Measurements from ENCODE around the gene TMIE.

The TMIE gene

DNA sequence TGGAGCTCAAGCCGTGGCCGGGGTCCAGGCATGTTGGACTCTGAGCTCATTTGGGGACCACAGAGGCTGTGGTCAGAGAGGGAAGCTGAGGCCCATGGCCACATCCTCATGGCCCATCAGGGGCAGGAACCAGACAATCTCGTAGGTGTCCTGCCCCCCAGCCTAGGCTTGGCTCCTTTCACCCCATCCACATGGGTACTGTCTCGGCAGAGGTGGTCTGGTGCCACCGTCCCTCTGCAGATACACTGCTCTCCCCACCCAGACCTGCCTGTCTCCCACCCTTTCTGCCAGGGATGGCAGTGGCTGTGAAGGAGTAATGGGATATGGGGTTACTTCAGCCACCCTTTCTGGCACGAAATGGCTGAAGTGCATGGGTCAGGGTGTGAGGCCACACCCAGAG is 8.5 kb downstream of the TMIE start:
- no peak for DNase-seq

DNA sequence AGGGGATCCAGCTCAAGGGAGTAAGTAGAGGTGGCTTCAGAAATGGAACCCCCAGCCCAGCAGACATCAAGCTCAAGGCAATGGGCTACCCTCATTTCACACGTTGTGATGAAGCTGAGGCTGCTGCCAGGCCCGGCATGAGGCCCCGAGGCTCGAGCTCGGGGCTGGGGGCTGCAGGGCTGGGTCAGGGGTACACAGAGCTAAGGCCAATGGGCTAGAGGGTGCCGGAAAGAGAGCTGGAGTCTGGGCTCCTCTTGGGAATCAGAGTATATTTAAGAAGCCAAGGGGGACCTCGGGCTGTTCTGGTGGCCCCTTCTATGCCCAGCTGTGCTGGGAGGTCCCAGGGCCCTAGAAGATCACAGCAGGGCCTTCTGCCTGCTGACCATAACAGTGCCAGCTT is 9.0 kb downstream of the TMIE start:
- no peak for DNase-seq

DNA sequence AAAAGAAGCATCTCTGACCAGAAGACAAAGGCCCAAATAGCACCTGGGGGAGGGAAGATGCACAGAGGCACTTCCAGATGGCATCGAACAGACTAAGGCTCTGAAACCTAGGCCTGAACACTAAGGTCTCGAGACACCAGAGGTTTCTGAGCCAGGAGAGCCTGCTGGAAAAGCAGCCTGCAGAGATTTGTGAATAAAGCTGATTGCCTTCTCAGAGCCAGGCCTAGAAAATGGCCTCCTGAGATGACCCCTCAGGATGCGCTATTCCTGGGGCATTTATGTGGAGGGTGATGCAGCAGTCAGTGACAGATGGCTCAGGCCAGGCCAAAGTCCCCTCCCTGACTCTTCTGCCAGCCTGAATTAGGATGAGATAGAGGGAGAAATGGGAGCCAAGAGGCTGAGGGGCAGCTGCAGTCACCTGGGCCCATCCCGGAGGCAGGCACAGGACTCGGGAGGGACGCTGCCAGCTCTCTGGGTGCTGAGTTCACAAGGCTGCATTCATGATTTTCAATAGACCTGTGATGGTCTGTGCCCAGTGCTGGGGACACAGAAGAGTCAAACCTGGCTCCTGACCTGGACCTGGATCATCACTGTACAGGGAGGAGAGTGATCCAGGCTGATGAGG is 9.6 kb downstream of the TMIE start:
- no peak for DNase-seq

DNA sequence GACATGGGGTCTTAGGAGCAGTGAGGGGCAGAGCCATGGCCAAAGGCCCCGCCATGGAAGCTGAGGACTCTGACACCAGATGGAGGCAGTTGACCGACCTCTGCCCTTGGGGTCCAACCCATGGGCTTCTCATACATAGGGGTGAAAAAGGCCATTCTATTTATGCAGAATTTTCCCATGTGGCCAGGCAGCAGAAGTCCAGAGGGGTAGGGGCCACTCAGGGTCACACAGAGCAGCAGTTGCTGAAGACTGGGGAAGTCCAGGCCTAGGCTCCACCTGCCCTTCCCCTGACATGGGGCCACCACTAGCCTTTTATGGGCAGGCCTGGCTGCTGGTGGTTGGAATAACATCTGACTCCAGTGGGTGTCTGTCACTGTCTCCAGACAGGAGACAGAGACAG is 10.1 kb downstream of the TMIE start:
- DNase-seq, result no peak

DNA sequence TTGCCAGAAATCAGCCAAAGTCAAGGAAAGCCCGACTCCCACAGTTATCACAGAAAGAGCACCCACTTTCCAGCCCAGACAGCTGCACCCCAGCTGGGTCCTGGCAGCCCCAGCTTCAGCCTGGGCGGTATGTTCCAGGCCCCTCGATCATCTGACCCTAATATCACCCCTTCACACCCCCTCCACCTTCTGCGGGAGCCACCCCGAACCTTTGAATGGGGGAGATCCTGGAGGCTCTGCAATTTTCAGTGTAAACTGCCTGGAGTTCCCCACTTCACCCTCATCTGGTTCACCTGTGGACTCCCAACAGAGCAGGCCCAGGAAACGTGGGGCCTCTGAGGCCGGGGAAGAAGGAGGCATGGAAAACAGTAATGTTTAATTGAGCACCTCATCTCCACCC is 10.6 kb downstream of the TMIE start:
- no peak for DNase-seq

DNA sequence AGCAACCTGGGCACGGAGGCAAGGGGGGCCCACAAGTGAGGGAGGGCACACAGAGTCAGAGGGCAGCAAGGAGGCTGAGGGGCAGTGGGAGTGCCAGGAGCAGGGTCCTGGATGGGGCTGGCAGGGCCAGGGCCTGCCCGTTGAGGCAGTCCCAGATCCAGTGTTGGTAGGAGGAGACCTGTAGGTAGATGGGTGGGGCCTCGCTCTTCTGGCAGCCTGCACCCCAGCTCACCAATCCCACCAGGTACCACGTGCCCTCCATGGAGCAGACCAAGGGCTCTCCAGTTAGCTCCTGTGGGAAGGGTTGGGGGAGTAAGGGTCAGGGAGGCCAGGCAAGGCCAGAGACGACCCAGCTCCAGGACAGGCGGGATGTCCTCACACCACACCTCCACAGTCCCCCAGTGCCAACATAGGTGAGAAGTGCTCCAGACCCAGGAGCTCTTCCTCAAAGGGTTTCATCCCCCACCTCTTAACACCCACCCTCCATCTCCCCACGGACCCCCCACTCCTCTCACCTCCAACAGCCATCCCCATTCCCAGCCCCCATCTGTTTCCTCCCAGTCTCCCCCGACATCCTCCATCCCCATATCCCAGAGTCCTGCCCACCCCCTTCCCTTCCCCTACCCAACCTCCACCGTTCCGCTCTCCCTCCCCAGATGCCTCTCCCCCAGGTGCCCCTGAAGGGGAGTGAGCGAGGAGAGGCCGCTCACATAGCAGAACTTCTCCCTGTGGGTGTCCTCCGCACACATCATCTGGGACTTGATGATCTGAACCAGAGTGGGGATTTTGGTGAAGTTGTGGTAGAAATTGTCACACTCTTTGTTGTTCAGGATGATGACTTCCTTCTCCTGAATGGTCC is 11.2 kb downstream of the TMIE start:
- no peak for DNase-seq

DNA sequence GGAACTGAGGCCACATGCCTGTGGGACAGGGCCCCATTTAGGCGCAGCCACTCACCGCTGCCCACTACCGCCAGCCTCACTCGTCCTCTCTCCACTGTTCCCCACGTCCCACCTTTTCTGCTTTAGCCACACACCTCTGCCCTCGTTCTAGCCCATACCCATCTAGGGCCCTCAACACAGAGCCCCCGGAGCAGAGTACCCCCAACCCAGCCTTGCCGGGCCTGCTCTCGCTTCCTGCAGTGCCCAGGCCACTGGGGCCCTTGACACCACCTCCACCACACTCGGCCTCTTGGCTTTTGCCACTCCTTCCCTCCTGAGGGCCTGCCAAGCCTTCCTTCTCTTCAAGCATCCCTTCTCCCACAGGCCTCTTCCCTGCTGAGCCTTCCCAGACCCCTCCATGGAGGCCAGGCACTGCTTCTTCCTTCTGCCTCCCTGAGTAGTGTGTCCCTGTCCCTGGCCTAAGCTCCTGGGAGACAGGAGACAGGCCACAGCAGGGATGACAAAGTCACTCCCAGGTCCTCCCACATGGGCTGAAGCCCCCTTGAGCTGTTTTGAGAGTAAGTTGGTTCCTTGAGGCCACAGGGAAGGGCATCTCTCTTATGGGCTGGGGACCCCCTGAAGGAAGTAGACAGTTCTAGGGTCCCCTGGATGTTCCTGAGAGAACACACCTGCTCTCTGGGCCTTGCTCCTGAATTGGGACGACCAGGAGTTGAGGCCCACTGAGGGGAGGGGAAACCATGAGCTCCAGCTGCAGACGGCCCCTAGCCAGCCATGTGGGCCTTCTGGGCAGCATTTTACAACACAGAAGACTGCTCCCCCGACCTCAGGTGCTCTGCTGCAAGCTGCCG is 12.1 kb downstream of the TMIE start:
- no peak for DNase-seq

DNA sequence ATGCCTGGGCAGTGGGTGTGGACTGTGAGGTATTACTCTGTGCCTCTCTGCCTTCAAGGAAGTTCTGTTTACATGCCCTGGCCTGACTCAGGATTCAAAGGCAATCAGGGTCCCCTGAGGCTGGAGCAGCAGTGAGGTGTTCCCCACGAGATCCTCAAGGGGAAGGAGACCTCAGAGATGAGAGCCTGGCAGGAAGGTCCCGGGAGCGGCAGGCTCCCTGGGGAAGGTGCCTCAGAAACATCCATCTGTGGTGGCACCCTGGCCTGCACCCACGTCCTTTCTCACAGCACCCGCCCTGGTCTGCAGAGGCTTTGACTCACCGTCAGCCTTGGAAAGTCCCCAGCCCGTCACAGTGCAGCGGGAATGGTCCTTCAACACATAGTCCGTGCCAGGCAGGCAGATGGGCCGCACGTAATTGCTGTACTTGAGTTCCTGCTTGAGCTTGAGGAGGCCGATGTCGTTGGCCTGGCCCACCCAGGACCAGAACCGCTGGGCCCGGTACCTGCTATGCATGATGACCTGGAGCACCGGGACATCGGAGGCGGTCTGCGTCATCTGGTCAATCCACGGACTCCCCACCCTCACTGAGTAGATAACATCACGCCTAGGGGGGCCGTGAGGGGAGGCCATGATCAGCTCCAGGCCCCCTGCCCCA is 12.8 kb downstream of the TMIE start:
- no peak for DNase-seq

DNA sequence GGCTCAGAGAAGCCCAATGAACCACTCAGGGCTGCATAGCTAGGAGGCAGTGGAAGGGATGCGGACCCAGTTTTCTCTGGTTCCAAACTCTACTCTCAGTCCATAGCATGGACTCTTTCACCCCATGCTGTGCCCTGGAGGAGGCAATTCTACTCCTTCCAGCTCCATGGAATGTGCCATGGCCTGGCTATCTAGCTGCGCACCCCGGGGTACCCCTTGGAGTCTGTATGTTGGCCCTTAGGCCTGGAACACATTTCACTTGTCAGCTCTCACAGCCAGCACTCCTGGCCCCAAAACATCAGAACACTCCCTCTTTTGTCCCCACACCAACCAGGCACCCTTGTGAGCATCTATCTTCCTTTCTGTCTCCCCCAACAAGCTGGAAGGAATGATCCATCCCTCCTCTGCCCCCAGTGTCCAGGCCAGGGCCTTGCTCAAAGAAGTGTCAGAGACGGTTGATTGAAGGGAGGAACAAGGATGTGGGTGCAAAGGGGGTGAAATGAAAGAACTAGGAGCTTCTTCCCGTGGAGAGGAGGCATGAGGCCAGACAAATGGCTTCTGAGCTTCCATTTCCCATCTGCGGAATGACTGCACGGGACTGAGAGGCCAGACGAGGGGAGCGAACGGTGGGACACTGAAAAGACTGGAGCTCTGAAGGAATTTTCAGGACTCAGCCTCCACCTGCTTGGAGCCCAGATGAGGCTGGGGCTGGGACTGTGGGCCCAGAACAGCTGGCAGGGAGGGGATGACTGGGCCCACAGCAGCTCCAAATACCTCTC is 13.7 kb downstream of the TMIE start:
- DNase-seq, result no peak

DNA sequence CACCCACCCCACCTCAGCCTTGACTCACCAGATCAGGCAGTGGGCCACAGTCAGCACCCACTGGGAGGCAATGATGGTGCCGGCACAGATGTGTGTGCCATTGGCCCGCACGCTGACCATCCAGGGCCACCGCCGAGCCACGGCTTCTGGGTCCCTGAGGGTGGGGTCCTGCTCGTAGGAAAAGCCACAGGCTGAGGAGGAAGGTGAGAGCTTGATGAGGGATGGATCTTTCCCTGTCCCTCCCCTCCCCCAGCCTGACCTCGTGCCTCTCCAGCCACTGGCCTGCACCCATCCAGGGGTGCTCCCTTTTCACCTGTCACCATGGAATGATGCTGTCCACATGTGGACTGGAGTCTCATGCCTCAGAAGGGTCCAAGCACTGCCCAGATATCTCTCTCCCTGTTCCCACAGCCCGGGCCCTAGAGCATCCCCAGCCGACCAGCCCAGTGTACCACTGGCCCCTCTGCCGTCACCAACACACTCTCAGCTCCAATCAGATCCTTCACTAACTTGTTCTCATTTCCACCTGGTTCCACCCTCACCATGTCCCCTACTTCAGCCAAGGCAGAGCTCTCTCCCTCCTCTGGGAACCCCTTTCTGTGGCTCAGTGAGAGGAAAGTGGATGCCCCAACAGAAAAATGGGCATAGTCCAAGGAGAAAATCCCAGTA is 14.4 kb downstream of the TMIE start:
- no peak for DNase-seq

DNA sequence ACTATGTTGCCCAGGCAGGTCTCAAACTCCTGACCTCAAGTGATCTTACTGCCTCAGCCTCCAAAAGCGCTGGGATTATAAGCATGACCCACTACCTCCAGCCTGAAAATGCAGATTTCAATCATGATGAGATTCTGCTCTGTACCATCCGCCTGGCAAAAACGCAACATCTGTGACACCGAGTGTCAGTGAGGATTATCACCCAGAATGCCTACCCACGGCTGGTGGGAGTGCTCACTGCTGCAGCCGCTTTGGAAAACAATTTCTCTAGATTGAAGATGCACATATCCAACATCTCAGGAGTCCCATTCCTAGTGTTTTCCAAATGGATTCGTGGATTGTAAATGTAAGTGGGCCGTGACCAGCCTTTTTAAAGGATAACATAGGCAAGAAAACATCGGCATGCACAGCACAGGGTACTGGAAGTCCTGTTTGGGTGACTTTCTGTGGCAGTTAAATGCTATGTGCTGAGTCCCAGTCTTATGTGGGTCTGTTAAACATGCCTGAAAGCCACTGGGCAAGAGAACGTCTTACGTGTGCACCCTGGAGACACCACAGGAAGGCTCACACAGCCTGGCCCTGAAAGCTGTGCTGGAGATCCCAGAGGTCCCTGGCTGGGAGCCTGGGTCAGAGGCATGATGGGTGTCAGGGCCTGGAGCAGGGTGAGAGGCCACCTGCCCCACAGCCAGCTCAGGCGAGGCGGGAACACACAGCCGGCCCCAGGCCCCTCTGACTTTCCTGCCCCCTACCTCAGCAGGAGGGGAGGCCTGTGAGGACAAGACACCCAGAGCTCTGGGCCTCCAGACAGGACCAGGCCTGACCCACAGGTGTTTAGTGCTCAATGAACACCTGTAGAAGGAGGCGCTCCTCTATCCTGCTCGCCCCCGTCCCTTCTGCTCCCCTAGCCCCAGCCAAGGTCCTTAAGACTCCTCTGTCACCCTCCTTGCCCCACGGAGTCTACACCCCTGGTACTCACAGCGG is 15.6 kb downstream of the TMIE start:
- DNase-seq, result no peak

DNA sequence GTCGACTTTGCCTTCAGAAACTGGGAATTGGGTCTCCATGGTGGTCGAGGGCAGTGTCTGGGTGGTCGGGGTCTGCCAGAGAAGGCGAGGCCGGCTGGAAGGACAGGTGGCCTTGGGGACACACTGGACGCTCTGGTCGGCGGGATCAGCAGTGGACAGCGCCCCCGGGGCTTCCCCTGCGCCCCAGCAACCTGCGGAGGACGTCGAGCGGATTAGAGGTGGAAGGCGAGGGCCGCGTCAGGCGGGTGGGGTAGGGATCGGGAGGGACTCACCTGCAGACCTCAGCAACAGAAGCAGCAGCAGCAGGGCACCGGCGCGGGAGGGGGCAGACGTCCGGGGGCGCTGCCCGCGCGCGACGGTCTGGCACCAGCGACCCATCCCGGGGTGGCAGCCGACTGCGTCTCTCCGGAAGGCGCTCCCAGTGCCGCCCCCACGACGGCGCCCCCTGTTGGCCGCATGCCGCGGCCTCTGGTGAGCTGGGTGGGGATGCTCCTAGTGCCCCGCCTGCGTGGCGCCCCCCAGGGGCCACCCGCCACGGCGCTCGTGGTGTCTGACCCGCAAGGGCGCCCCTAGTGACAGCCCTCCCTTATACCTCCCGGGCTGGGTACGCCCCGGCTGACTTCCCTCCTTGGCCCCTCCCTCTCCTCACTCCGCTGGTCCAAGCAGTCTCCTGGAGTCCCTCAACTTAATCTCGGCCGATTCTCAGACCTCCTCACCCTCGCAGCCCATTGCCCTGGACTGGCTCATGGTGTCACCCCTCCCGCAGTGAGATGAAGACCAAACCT is 16.4 kb downstream of the TMIE start, which contains the start of gene PRSS50:
Gene PRSS50 (minus strand): TSS at position 423 of the 785 bp plus-strand sequence. CDS start 45 bp downstream, at position 378.
- no peak for DNase-seq

DNA sequence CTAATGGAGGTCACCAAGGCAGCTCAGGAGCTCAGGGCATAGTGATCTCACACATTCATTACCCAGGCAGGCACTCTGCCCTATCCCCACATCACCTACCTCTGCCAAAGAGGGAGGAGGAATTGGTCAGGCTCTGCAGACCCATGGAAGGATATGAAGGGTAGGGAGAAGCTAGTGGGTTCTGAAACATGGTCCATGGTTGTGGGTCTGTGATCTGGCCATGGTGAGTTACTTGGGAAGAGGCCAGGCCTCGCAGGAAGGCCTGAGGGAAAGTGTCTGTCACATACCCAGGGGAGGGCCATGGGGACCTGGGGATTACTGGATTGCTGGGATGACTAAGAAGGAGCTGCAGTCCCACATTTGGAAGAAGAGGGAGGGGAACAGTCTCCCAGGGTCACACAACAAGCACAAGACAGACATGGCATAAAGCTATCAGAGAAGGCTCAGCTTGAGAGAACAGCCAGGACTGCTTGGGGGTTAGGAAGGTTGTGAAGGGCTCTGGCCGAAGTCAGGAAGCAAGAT is 17.9 kb downstream of the TMIE start:
- no peak for DNase-seq

DNA sequence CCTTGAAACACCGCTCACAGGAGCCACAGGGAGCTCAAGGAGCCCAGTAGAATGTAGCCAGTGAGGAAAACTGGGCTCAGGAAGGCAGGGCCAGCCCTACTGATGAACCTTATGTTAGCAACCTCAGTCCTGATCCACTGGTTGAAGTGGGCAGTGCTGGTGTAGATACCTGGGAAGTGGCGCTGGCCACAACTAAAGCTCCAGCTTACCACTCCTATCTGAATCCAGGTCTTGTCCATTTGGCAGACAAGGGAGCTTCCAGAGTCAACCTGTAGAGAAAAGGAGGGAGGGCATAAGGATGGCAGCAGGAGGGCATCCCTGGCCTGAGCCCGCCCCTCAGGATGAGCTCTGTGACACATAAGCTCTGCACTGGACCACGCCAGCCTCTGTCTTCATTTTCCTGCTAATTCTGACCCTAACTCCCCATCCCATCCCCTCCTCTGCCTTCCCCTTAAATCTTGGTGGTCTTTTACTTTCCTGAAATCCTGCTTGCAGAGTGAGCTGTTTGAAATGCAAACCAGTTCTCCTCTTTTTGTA is 18.6 kb downstream of the TMIE start:
- DNase-seq, result no peak

DNA sequence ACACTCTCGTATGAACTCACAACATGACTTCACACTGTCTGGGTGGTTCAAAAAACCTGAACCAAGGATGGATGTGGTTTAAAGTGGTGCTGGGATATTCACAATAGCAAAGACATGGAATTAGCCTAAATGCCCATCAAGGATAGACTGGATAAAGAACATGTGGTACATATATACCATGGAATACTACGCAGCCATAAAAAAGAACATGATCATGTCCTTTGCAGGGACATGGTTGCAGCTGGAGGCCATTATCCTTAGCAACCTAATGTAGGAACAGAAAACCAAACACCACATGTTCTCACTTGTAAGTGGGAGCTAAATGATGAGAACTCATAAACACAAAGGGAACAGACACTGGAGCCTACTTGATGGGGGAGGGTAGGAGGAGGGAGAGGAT is 19.8 kb downstream of the TMIE start:
- DNase-seq, result no peak

DNA sequence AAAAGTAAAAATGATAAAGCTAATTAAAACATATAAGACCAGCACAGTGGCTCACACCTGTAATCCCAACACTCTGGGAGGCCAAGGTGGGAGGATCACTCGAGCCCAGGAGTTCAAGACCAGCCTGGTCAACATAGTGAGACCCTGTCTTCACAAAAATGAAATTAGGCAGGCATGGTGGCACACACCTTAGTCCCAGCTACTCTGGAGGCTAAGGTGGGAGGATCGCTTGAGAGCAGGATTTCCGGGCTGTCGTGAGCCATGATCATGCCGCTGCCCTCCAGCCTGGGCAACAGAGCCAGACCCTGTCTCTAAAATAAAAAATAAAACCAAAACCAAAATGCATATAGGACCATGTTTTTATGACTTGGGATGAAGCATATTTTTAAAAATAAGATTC is 21.3 kb downstream of the TMIE start:
- no peak for DNase-seq

DNA sequence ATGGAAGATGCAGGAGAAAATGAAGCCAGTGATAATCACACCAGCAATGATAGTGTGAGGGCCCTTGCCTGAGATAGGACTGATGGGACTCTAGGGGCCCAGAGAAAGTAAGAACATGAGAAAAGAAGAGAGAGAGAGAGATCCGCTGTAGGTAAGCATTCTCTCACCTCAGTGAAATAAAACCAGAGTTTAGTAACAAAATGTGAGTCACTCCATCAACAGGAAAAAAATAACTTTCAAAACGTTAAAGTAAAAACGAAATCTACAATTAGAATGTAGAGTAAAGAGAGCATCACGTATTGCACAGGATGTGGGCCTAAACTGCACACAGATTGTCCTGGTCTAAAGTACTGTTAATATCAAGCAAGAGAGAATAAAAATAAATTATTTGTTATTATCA is 23.2 kb downstream of the TMIE start:
- no peak for DNase-seq

DNA sequence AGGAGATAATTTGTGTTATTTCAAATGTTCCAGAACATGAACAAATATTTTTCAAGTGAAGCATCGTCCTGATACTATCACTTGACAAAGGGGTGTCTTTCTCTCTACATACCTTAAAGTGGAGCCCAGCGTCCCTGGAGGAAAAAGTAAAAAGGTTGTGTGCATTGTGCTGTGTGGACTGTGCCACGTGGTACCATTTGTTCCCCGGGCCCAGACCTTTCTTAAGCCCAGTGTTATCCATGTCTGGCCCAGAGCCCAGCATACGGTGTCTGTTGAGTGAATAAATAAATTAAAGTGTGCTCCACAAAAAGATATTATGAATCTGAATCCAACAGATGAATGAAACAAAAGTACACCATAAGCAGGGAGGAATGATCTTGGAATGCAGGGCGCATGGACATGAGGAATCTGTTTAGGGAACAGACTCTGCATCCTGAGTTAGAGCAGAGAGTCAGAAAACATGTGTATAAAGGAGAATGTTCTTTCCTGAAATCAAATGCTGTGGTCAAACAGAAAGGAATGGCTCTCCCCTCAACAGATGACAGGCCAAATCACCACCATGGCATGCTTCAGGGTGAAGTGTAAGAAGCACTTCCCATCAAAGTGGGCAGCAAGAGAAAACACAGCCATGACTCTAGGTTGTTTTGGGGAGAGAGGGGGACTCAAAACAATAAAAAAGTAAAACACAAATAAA is 24.6 kb downstream of the TMIE start:
- no peak for DNase-seq
